ENCODE results near the gene POLDIP2.

DNA sequence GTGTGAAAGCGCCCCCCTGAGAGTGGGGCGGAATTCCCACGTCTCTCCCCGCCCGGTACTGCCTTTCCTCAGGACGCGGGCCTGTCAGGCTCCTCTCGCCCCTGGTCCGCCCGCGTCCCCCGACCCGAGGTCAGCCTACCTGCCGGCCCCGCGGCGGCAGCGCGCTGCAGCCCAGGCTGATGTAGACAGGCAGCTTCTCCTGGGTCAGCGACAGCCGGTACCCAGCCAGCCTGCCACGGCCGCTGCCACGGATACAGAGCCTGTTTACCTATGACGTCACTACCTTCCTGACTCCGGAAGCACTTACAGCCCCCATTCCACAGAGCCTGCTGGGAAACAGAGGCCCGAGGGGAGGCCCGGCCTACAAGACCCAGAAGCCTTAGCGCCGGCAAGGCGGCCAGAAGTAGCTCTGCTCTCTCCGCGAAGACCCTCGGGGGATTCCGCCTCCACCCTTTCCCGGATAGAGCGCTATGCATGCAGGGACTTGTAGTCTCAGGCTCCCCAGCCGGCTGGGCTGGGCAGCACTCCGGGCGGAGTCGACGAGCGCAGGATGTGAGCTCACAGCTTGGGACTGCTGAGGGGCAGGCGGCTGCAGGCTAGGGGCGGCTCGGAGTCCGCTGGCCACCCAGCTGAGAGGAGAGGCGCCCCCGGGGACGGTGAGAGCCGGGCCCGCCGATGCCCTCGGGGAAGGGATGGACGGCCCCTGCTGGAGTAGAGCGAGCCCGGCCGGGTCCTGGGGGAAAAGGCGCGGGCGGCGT lies 21.9 kb downstream of the POLDIP2 start, which contains the start of the genes IFT20 and TNFAIP1:
- TF ChIP-seq, protein P1, sequence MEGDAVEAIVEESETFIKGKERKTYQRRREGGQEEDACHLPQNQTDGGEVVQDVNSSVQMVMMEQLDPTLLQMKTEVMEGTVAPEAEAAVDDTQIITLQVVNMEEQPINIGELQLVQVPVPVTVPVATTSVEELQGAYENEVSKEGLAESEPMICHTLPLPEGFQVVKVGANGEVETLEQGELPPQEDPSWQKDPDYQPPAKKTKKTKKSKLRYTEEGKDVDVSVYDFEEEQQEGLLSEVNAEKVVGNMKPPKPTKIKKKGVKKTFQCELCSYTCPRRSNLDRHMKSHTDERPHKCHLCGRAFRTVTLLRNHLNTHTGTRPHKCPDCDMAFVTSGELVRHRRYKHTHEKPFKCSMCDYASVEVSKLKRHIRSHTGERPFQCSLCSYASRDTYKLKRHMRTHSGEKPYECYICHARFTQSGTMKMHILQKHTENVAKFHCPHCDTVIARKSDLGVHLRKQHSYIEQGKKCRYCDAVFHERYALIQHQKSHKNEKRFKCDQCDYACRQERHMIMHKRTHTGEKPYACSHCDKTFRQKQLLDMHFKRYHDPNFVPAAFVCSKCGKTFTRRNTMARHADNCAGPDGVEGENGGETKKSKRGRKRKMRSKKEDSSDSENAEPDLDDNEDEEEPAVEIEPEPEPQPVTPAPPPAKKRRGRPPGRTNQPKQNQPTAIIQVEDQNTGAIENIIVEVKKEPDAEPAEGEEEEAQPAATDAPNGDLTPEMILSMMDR (IDR thresholded peaks at IDR 0.05; ENCODE audit: extremely low read depth in 1 of 2, insufficient read depth in 1 of 2, low read depth in 1 of 2, low read length in 2 of 2): no peak
- TF ChIP-seq POLR2A (IDR thresholded peaks at IDR 0.05; ENCODE audit: low read depth, low read length) (peak; percentile 80), MYC (IDR thresholded peaks at IDR 0.05; ENCODE audit: low read depth, low read length) (no peak), JUN (IDR thresholded peaks at IDR 0.05; ENCODE audit: borderline replicate concordance, insufficient read depth, insufficient read length, low read depth) (peak; percentile 94)
- TF ChIP-seq, protein P2, sequence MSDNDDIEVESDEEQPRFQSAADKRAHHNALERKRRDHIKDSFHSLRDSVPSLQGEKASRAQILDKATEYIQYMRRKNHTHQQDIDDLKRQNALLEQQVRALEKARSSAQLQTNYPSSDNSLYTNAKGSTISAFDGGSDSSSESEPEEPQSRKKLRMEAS (IDR thresholded peaks at IDR 0.05; ENCODE audit: insufficient read depth, insufficient read length): no peak

Data from endothelial cell of umbilical vein (primary cell).